PC-9 (cell line): ENCODE measurements around the gene WWC2. TPM values are rescaled to one million over a fixed set of nuclear protein-coding genes. Genes with fewer than 3 reads are reported as not detected.
"Not testable (repeated sequence)": the region's sequence is repeated elsewhere in the genome, so short reads cannot be mapped to it uniquely, and the experiment has no call there.

Experiments used
- BruUV-seq: library from RNA; stranded (reverse); fragments of 400-500 nt; replicated peaks from 2 replicates; lab custom pipeline; 2021; lab: Mats Ljungman, UMichigan
- CTCF ChIA-PET: fragments of 300-600 bp; sonication (Branson Sonifier 250); formaldehyde crosslinking; loops from one replicate; lab custom pipeline; 2022; ENCODE audit warnings: antibody characterized with exemption; lab: Charles Lee
- POLR2A ChIA-PET: fragments of 300-600 bp; sonication (Branson Sonifier 250); formaldehyde crosslinking; loops from one replicate; lab custom pipeline; 2022; ENCODE audit warnings: antibody characterized with exemption; ENCODE audit not compliant: unreplicated experiment; lab: Charles Lee
- DNase-seq, 2 experiments: peaks; one replicate each; pipeline versions ENCODE4 v3.0.0 to v3.0.0-alpha.2; 2015 to 2022; ENCODE audit warnings: mixed read lengths in 1 of 2
- H2AFZ ChIP-seq: fragments of 200-600 bp; sonication (generic); 2 replicates; pipeline ENCODE4 v1.8.1; 2017; ENCODE audit warnings: antibody characterized with exemption
- H3F3A ChIP-seq: fragments of 200-600 bp; sonication (generic); 2 replicates; pipeline ENCODE4 v1.8.1; 2017; ENCODE audit warnings: antibody characterized with exemption, mild to moderate bottlenecking, low read depth; ENCODE audit not compliant: insufficient read depth
- H3K27ac ChIP-seq: fragments of 200-600 bp; sonication (generic); 2 replicates; pipeline ENCODE4 v1.6.1; 2016; ENCODE audit warnings: mixed run types
- H3K27me3 ChIP-seq: fragments of 200-600 bp; sonication (generic); 2 replicates; pipeline ENCODE4 v1.6.1; 2016; ENCODE audit warnings: low read depth, mixed run types; ENCODE audit not compliant: insufficient read depth
- H3K36me3 ChIP-seq: fragments of 200-600 bp; sonication (generic); 2 replicates; pipeline ENCODE4 v1.6.1; 2016; ENCODE audit warnings: low read depth, mixed run types
- H3K4me1 ChIP-seq: fragments of 200-600 bp; sonication (generic); replicated peaks from 2 replicates; pipeline ENCODE4 v1.6.1; 2016; ENCODE audit warnings: mixed run types; ENCODE audit not compliant: insufficient read depth
- H3K4me2 ChIP-seq: fragments of 200-600 bp; sonication (generic); 2 replicates; pipeline ENCODE4 v1.6.1; 2017; ENCODE audit warnings: mixed run types
- H3K4me3 ChIP-seq: fragments of 200-600 bp; sonication (generic); 2 replicates; pipeline ENCODE4 v1.6.1; 2016; ENCODE audit warnings: mixed run types
- H3K79me2 ChIP-seq: fragments of 200-600 bp; sonication (generic); 2 replicates; pipeline ENCODE4 v1.6.1; 2017; ENCODE audit warnings: low read depth, mixed run types
- H3K9me2 ChIP-seq: fragments of 200-600 bp; sonication (generic); 2 replicates; pipeline ENCODE4 v1.8.1; 2017; ENCODE audit warnings: mild to moderate bottlenecking; ENCODE audit not compliant: insufficient read depth
- H3K9me3 ChIP-seq: fragments of 200-600 bp; sonication (generic); 2 replicates; pipeline ENCODE4 v1.8.1; 2016; ENCODE audit warnings: low read depth; ENCODE audit not compliant: insufficient read depth
- H4K20me1 ChIP-seq: fragments of 200-600 bp; sonication (generic); 2 replicates; pipeline ENCODE4 v1.8.1; 2017; ENCODE audit not compliant: insufficient read depth
- EZH2 ChIP-seq: fragments of 200-600 bp; sonication (generic); IDR thresholded peaks from 2 replicates; pipeline ENCODE4 v1.8.0; 2017; ENCODE audit warnings: antibody characterized with exemption, low read depth
- intact Hi-C: fragments of 100-400 bp; cut with micrococcal nuclease; formaldehyde crosslinking; loops from one replicate; pipeline ENCODE4 v1.10.0; 2022; ENCODE audit not compliant: unreplicated experiment
- total RNA-seq: library from RNA; stranded (reverse); gene quantifications from 2 replicates; pipeline ENCODE4 v1.2.3, GENCODE V29; 2021
- TF ChIP-seq, protein P1 (sequence below): fragments of 200-600 bp; sonication (generic); conservative IDR thresholded peaks from 2 replicates; pipeline ENCODE4 v1.6.1; 2017; ENCODE audit warnings: mixed run types, antibody characterized with exemption, mild to moderate bottlenecking, moderate library complexity

The WWC2 gene
- total RNA-seq, 1 experiment from 2014 or later: 42.3 TPM

DNA sequence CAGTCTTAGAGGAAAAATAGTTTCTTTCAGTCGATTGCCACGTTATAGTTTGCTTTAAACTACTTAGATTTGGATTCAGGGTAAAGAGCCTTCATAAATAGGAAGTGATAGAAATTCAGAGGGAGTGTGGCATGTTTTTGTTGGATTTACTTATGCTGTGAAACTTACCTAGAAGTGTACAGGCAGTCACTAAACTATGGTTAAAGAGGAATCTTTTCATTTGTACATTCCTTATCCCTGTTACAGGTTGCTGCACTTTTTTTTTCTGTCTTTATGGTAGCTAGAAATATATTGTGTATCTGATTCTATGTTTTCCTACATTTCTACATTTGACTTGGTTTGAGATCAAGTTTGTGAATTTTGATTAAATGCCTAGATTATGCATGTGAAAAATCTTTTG lies 19.1 kb downstream of the WWC2 start:
- Histone ChIP-seq H2AFZ (no peak overlapping the region), H3K79me2 (peaks cover 49% of the 10 kb centered on the region), H3F3A (peaks cover 4% of the 10 kb centered on the region; the same call in 1 of the 2 replicates), H3K4me2 (peak overlapping the region; percentile 46), H4K20me1 (no peaks in the 10 kb centered on the region), H3K4me3 (no peak overlapping the region), H3K27me3 (no peaks in the 10 kb centered on the region), H3K9me3 (no peaks in the 10 kb centered on the region), H3K9me2 (no peaks in the 10 kb centered on the region), H3K4me1 (peaks cover 14% of the 10 kb centered on the region), H3K36me3 (no peaks in the 10 kb centered on the region), H3K27ac (peak overlapping the region; percentile 54)
- DNase-seq: no peak
- intact Hi-C loops: loop anchor here (1.0 to 5.0 kb wide), 3 partner anchors 12 to 84 kb away; partner anchors contain the start of gene WWC2
- CTCF ChIA-PET: no interaction called here
- TF ChIP-seq EZH2: no peak
- TF ChIP-seq, protein P1, sequence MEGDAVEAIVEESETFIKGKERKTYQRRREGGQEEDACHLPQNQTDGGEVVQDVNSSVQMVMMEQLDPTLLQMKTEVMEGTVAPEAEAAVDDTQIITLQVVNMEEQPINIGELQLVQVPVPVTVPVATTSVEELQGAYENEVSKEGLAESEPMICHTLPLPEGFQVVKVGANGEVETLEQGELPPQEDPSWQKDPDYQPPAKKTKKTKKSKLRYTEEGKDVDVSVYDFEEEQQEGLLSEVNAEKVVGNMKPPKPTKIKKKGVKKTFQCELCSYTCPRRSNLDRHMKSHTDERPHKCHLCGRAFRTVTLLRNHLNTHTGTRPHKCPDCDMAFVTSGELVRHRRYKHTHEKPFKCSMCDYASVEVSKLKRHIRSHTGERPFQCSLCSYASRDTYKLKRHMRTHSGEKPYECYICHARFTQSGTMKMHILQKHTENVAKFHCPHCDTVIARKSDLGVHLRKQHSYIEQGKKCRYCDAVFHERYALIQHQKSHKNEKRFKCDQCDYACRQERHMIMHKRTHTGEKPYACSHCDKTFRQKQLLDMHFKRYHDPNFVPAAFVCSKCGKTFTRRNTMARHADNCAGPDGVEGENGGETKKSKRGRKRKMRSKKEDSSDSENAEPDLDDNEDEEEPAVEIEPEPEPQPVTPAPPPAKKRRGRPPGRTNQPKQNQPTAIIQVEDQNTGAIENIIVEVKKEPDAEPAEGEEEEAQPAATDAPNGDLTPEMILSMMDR: no peak
- POLR2A ChIA-PET: no interaction called here
- BruUV-seq: no TSS peak

DNA sequence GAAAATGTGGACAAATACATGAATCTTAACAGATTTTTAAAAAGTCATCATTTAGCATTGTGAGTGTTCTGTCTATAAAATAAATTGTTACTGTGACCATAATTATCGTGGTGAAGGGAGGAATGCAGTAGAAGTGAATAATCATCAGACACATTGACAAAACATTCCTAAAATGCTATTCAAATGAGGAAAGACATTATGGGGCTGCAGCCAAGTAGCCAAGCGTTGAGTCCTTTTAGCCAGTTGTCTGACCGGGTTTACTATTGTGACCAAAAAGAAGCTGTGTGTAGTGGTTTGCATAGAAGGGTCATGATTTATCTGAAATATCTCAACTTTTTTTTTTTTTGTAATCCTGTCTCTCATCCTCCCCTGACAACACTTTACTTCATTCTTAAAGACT lies 19.5 kb downstream of the WWC2 start:
- no peaks in the 10 kb centered on the region for H4K20me1 ChIP-seq
- peaks cover 49% of the 10 kb centered on the region for H3K79me2 ChIP-seq
- POLR2A ChIA-PET: interaction anchor here (0.6 kb wide), 3 partner anchors 14 to 20 kb away, joined by 3 to 12 read pairs (median 3); partner anchors contain the start of gene WWC2

DNA sequence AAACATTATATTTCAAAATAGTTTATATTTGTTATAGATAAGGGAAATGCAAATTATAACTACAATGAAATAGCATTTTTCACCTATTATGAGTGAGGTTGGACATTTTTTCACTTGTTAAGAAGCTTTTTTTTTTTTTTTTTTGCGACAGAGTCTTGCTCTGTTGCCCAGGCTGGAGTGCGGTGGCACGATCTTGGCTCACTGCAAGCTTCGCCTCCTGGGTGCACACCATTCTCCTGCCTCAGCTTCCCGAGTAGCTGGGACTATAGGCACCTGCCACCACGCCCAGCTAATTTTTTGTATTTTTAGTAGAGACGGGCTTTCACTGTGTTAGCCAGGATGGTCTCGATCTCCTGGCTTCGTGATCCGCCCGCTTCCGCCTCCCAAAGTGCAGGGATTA lies 22.6 kb downstream of the WWC2 start:
- H4K20me1 ChIP-seq, POLR2A ChIA-PET, H2AFZ ChIP-seq, DNase-seq, intact Hi-C loops, H3F3A ChIP-seq, H3K27me3 ChIP-seq, H3K4me3 ChIP-seq, H3K9me3 ChIP-seq, H3K36me3 ChIP-seq, H3K9me2 ChIP-seq, H3K4me2 ChIP-seq, BruUV-seq, H3K27ac ChIP-seq: not testable (repeated sequence)
- CTCF ChIA-PET: interaction anchor here (0.6 kb wide), 1 partner anchor 100 kb away, joined by 3 read pairs; no protein-coding TSS in a partner anchor
- Histone ChIP-seq H3K79me2 (peaks cover 45% of the 10 kb centered on the region), H3K4me1 (peaks cover 14% of the 10 kb centered on the region)

More for the DNA sequence above, 19.5 kb downstream of the WWC2 start:
- Histone ChIP-seq H3K36me3 (no peaks in the 10 kb centered on the region), H3K9me2 (no peaks in the 10 kb centered on the region), H3K27me3 (no peaks in the 10 kb centered on the region), H2AFZ (no peak overlapping the region), H3F3A (peaks cover 4% of the 10 kb centered on the region; the same call in 1 of the 2 replicates), H3K27ac (peak overlapping the region; percentile 54), H3K4me3 (no peak overlapping the region), H3K4me1 (peaks cover 14% of the 10 kb centered on the region), H3K9me3 (no peaks in the 10 kb centered on the region), H3K4me2 (peak overlapping the region; percentile 49)
- no peak for TF ChIP-seq EZH2
- TF ChIP-seq, protein P1: no peak
- intact Hi-C loops: loop anchor here (1.0 to 5.0 kb wide), 3 partner anchors 12 to 84 kb away; partner anchors contain the start of gene WWC2
- no TSS peak for BruUV-seq
- peak; percentile 53 to 86 for DNase-seq
- CTCF ChIA-PET: no interaction called here

DNA sequence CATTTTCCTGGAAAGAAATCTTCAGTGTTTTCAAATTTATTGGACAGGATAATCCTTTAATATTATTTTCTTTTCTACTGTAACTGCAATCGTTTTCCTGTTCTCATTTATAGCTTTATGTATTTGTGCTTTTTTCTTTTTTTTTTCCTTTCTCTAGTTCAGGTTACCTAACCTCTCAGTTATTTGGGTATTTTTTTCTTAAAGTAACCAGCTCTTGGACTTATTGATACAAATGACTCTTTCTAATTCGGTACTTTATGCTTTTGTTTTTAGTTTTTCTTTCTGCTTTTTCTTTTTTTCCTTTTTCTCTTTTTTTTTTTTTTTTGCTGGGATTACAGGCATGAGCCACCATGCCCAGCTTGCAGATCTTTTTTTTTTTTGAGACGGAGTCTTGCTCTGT lies 25.2 kb downstream of the WWC2 start:
- Histone ChIP-seq H3F3A (no peaks in the 10 kb centered on the region), H3K27ac (no peak overlapping the region), H3K79me2 (peaks cover 34% of the 10 kb centered on the region), H3K4me2 (no peak overlapping the region), H3K9me2 (no peaks in the 10 kb centered on the region), H4K20me1 (no peaks in the 10 kb centered on the region), H2AFZ (no peak overlapping the region), H3K36me3 (no peaks in the 10 kb centered on the region), H3K4me1 (peaks cover 2% of the 10 kb centered on the region), H3K4me3 (no peak overlapping the region), H3K9me3 (no peaks in the 10 kb centered on the region), H3K27me3 (no peaks in the 10 kb centered on the region)
- ChIA-PET POLR2A (interaction anchor here (0.7 kb wide), 1 partner anchor 60 kb away, joined by 27 read pairs; no protein-coding TSS in a partner anchor), CTCF (no interaction called here)
- TF ChIP-seq EZH2: no peak
- TF ChIP-seq, protein P1: no peak
- no peak for DNase-seq
- intact Hi-C loops: no loop called here
- no TSS peak for BruUV-seq
